Retinal pigment epithelial cell (primary cell): ENCODE data around the gene RPSA.
"Not testable (repeated sequence)": the region's sequence is repeated elsewhere in the genome, so short reads cannot be mapped to it uniquely, and the experiment has no call there.

Experiments used
- DNase-seq: peaks from one replicate; pipeline ENCODE4 v3.0.0-alpha.2; 2010; ENCODE audit warnings: low read depth
- H3K4me3 ChIP-seq: 2 replicates; pipeline ENCODE4 v1.5.1; 2011; ENCODE audit warnings: mild to moderate bottlenecking, low read length, control low read depth, moderate library complexity
- CTCF ChIP-seq: conservative IDR thresholded peaks from 2 replicates; pipeline ENCODE4 v1.5.1; 2011; ENCODE audit warnings: low read depth, low read length, control low read depth, inconsistent platforms

The RPSA gene

GRCh38 chr3:39406368-39407258, at the start of gene RPSA:
Gene RPSA (plus strand): TSS chr3:39406720. CDS start chr3:39407654, 934 bp downstream.
- peak; percentile 23 for TF ChIP-seq CTCF
- peak within 1 kb of the TSS; percentile 89 for H3K4me3 ChIP-seq

GRCh38 chr3:39358333-39358732, 48.2 kb upstream of the RPSA start:
- no peak for TF ChIP-seq CTCF
- H3K4me3 ChIP-seq = no peak overlapping the region
- no peak for DNase-seq

More at GRCh38 chr3:39406368-39407258, at the start of gene RPSA:
- DNase-seq = peak; percentile 91

GRCh38 chr3:39361252-39361927, 45.1 kb upstream of the RPSA start:
- no peak overlapping the region for H3K4me3 ChIP-seq
- no peak for DNase-seq
- TF ChIP-seq CTCF = no peak

- no peak for TF ChIP-seq CTCF
- no peak overlapping the region for H3K4me3 ChIP-seq
- DNase-seq = no peak
Measured at GRCh38 chr3:39362192-39362591, 44.3 kb upstream of the RPSA start.

- no peak for TF ChIP-seq CTCF
- no peak for DNase-seq
- no peak overlapping the region for H3K4me3 ChIP-seq
Measured at GRCh38 chr3:39362812-39363211, 43.7 kb upstream of the RPSA start.

GRCh38 chr3:39370450-39370849, 36.1 kb upstream of the RPSA start:
- DNase-seq, H3K4me3 ChIP-seq: not testable (repeated sequence)

GRCh38 chr3:39372833-39373232, 33.7 kb upstream of the RPSA start:
- no peak for DNase-seq
- H3K4me3 ChIP-seq = no peak overlapping the region

More at GRCh38 chr3:39372833-39373232, 33.7 kb upstream of the RPSA start:
- TF ChIP-seq CTCF = no peak
